H9 (cell line): ENCODE results near the gene YOD1. TPM values are rescaled to one million over a fixed set of nuclear protein-coding genes. Genes with fewer than 3 reads are reported as not detected.

Experiments used
- DNase-seq: peaks from one replicate; pipeline ENCODE4 v3.0.0-alpha.2; 2017
- H2AFZ ChIP-seq: one replicate; pipeline ENCODE4 v1.6.1; 2013; ENCODE audit warnings: mild to moderate bottlenecking, low read length, control low read depth, moderate library complexity
- H2AK5ac ChIP-seq: 2 replicates; pipeline ENCODE4 v1.6.1; 2013; ENCODE audit warnings: low read length, control low read depth, mixed read lengths; ENCODE audit not compliant: insufficient read length
- H2BK120ac ChIP-seq: one replicate; pipeline ENCODE4 v1.6.1; 2013; ENCODE audit warnings: low read depth, mild to moderate bottlenecking, low read length, control low read depth, inconsistent platforms; ENCODE audit not compliant: poor library complexity, severe bottlenecking
- H2BK12ac ChIP-seq: 2 replicates; pipeline ENCODE4 v1.6.1; 2013; ENCODE audit warnings: low read length, control low read depth, mixed read lengths, low read depth; ENCODE audit not compliant: insufficient read length
- H2BK15ac ChIP-seq: 2 replicates; pipeline ENCODE4 v1.6.1; 2013; ENCODE audit warnings: low read depth, low read length, control low read depth
- H2BK20ac ChIP-seq: one replicate; pipeline ENCODE4 v1.6.1; 2013; ENCODE audit warnings: low read depth, mild to moderate bottlenecking, low read length, control low read depth, inconsistent platforms; ENCODE audit not compliant: poor library complexity, severe bottlenecking
- H2BK5ac ChIP-seq: 2 replicates; pipeline ENCODE4 v1.6.1; 2013; ENCODE audit warnings: low read length, control low read depth, mixed read lengths; ENCODE audit not compliant: insufficient read length
- H3K14ac ChIP-seq: 2 replicates; pipeline ENCODE4 v1.6.1; 2013; ENCODE audit warnings: low read length, control low read depth; ENCODE audit not compliant: insufficient read depth
- H3K18ac ChIP-seq: 2 replicates; pipeline ENCODE4 v1.6.1; 2013; ENCODE audit warnings: low read depth, mild to moderate bottlenecking, mixed read lengths, low read length, control low read depth; ENCODE audit not compliant: insufficient read length
- H3K23ac ChIP-seq: 2 replicates; pipeline ENCODE4 v1.6.1; 2013; ENCODE audit warnings: low read length, control low read depth, mixed read lengths, low read depth; ENCODE audit not compliant: insufficient read length
- H3K23me2 ChIP-seq: 2 replicates; pipeline ENCODE4 v1.6.1; 2013; ENCODE audit warnings: low read depth, mild to moderate bottlenecking, mixed read lengths, low read length, control low read depth; ENCODE audit not compliant: insufficient read length, poor library complexity, severe bottlenecking
- H3K27ac ChIP-seq: 2 replicates; pipeline ENCODE4 v1.5.1; 2013; ENCODE audit warnings: low read length, control low read depth, mixed read lengths, low read depth; ENCODE audit not compliant: insufficient read length
- H3K27me3 ChIP-seq: 2 replicates; pipeline ENCODE4 v1.6.1; 2013; ENCODE audit warnings: low read length, control low read depth, inconsistent platforms; ENCODE audit not compliant: insufficient read depth
- H3K4ac ChIP-seq: 2 replicates; pipeline ENCODE4 v1.6.1; 2013; ENCODE audit warnings: low read depth, mild to moderate bottlenecking, control low read depth, inconsistent platforms, low read length, moderate library complexity
- H3K4me1 ChIP-seq: 2 replicates; pipeline ENCODE4 v1.6.1; 2013; ENCODE audit warnings: low read length, control low read depth, inconsistent platforms; ENCODE audit not compliant: insufficient read depth
- H3K4me2 ChIP-seq: 2 replicates; pipeline ENCODE4 v1.6.1; 2013; ENCODE audit warnings: low read length, control low read depth, mixed read lengths; ENCODE audit not compliant: insufficient read length, insufficient read depth
- H3K56ac ChIP-seq: 2 replicates; pipeline ENCODE4 v1.6.1; 2013; ENCODE audit warnings: low read depth, mild to moderate bottlenecking, mixed read lengths, low read length, control low read depth; ENCODE audit not compliant: insufficient read length
- H3K79me1 ChIP-seq: 2 replicates; pipeline ENCODE4 v1.6.1; 2013; ENCODE audit warnings: low read depth, mild to moderate bottlenecking, moderate library complexity, low read length, control low read depth, inconsistent platforms; ENCODE audit not compliant: insufficient read depth, poor library complexity, severe bottlenecking
- H3K79me2 ChIP-seq: 2 replicates; pipeline ENCODE4 v1.6.1; 2013; ENCODE audit warnings: low read length, control low read depth, inconsistent platforms; ENCODE audit not compliant: insufficient read depth
- H3K9ac ChIP-seq: 2 replicates; pipeline ENCODE4 v1.6.1; 2013; ENCODE audit warnings: low read length, control low read depth, mixed read lengths; ENCODE audit not compliant: insufficient read length; ENCODE audit errors: extremely low read depth
- H3K9me3 ChIP-seq: one replicate; pipeline ENCODE4 v1.6.1; 2013; ENCODE audit warnings: low read depth, low read length, inconsistent platforms; ENCODE audit not compliant: control insufficient read depth
- H3T11ph ChIP-seq: one replicate; pipeline ENCODE4 v1.6.1; 2013; ENCODE audit warnings: mild to moderate bottlenecking, low read length, control low read depth, inconsistent platforms
- H4K20me1 ChIP-seq: one replicate; pipeline ENCODE4 v1.6.1; 2013; ENCODE audit not compliant: control insufficient read depth, insufficient read length, insufficient read depth
- H4K5ac ChIP-seq: 2 replicates; pipeline ENCODE4 v1.6.1; 2013; ENCODE audit warnings: low read depth, mild to moderate bottlenecking, mixed read lengths, low read length, control low read depth; ENCODE audit not compliant: insufficient read length
- H4K8ac ChIP-seq: replicated peaks from 2 replicates; pipeline ENCODE4 v1.6.1; 2013; ENCODE audit warnings: low read length, control low read depth, mixed read lengths, low read depth; ENCODE audit not compliant: insufficient read length
- H4K91ac ChIP-seq: 2 replicates; pipeline ENCODE4 v1.6.1; 2013; ENCODE audit warnings: low read depth, mild to moderate bottlenecking, moderate library complexity, mixed read lengths, low read length, control low read depth; ENCODE audit not compliant: insufficient read length
- H3K27ac Mint-ChIP-seq, 3 experiments: 2 replicates in 2 of 3; 3 replicates in 1 of 3; pipeline ENCODE4 v1.8.0; 2020 to 2021; ENCODE audit warnings: mixed read lengths in 3 of 3, mild to moderate bottlenecking in 1 of 3, moderate library complexity in 1 of 3
- H3K27me3 Mint-ChIP-seq: 2 replicates; pipeline ENCODE4 v1.8.0; 2021; ENCODE audit warnings: low read depth, mild to moderate bottlenecking, moderate library complexity, mixed read lengths
- H3K36me3 Mint-ChIP-seq, 3 experiments: 2 replicates in 2 of 3; 3 replicates in 1 of 3; pipeline ENCODE4 v1.8.0; 2020 to 2021; ENCODE audit warnings: low read depth in 3 of 3, mixed read lengths in 3 of 3; ENCODE audit not compliant: insufficient read depth in 1 of 3
- H3K4me1 Mint-ChIP-seq, 2 experiments: 2 replicates each; pipeline ENCODE4 v1.8.0; 2020; ENCODE audit warnings: mixed read lengths in 2 of 2
- H3K4me3 Mint-ChIP-seq, 2 experiments: 2 replicates in 1 of 2; 3 replicates in 1 of 2; pipeline ENCODE4 v1.8.0; 2020 to 2021; ENCODE audit warnings: mild to moderate bottlenecking in 2 of 2, mixed read lengths in 2 of 2, moderate library complexity in 1 of 2
- H3K9me3 Mint-ChIP-seq, 2 experiments: 2 replicates in 1 of 2; 3 replicates in 1 of 2; pipeline ENCODE4 v1.8.0; 2020; ENCODE audit warnings: mild to moderate bottlenecking in 2 of 2, mixed read lengths in 2 of 2, moderate library complexity in 1 of 2
- WGBS: extraction: QIAGEN DNeasy Blood & Tissue Kit; methylation state at CpG from one replicate; pipeline ENCODE4 v1.1.7; 2013; ENCODE audit warnings: missing lambda C conversion rate, low lambda C conversion rate, mixed read lengths; ENCODE audit not compliant: insufficient read length; ENCODE audit errors: extremely low coverage; 5-methylcytosine and 5-hydroxymethylcytosine counted together
- total RNA-seq: library from RNA; stranded (reverse); gene quantifications from 2 replicates; pipeline ENCODE4 v1.2.1, GENCODE V29; 2021
- TF ChIP-seq, protein P1 (sequence below): fragments of 200-600 bp; sonication (generic); conservative IDR thresholded peaks from 3 replicates; pipeline ENCODE4 v1.8.0; 2021; ENCODE audit warnings: antibody characterized with exemption, mild to moderate bottlenecking

YOD1 gene
- total RNA-seq, 1 experiment from 2014 or later = 8.6 TPM

DNA sequence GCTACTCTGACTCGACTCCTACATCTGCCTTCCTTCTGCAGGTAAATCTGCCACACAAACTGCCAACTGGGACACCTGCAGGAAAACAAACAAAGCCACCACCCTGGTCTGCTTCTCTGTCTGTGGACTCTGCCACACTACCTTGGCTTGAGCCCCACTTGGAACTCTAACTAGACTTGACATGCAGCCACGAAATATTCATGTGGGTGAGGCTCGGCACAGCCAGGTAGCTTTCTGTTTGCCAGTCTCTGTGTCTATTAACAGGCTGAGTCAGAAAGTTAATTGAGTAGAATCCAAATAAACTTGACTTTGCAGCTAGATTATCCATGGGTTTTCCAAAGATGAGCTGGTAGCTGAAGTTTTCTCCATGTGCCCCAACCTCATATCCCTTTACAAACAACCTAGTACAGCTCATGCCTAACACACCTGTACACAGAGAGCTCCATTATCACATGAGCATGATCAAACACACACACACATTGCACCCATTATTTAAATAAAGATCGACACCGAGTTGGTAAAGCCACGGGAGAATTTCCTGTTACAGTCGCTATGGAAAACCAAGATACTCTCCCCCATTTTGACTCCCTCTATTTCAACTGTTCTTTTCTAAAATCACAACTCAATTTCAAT lies 19.3 kb downstream of the YOD1 start:
- no peak for DNase-seq
- no peak overlapping the region for H3K4ac ChIP-seq
- no peaks in the 10 kb centered on the region for H3K9me3 ChIP-seq
- H2BK120ac ChIP-seq = no peak overlapping the region
- no peak overlapping the region for H3K23ac ChIP-seq
- no peak overlapping the region for H4K8ac ChIP-seq
- no peaks in the 10 kb centered on the region for H3K23me2 ChIP-seq
- H3K14ac ChIP-seq = no peak overlapping the region
- Mint-ChIP-seq H3K9me3 (no peaks in the 10 kb centered on the region), H3K27me3 (no peaks in the 10 kb centered on the region), H3K36me3 (no peaks in the 10 kb centered on the region; a peak in 1 of 7 replicates), H3K27ac (peak overlapping the region; percentile 11 to 80 (median 40); a peak in 5 of 7 replicates), H3K4me1 (peaks cover 44 to 50% of the 10 kb centered on the region in 2 experiments), H3K4me3 (peak overlapping the region in 1 of 2 experiments; percentile 66; a peak in 3 of 5 replicates)
- TF ChIP-seq, protein P1, sequence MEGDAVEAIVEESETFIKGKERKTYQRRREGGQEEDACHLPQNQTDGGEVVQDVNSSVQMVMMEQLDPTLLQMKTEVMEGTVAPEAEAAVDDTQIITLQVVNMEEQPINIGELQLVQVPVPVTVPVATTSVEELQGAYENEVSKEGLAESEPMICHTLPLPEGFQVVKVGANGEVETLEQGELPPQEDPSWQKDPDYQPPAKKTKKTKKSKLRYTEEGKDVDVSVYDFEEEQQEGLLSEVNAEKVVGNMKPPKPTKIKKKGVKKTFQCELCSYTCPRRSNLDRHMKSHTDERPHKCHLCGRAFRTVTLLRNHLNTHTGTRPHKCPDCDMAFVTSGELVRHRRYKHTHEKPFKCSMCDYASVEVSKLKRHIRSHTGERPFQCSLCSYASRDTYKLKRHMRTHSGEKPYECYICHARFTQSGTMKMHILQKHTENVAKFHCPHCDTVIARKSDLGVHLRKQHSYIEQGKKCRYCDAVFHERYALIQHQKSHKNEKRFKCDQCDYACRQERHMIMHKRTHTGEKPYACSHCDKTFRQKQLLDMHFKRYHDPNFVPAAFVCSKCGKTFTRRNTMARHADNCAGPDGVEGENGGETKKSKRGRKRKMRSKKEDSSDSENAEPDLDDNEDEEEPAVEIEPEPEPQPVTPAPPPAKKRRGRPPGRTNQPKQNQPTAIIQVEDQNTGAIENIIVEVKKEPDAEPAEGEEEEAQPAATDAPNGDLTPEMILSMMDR = no peak
- WGBS = no CpG with 5 or more reads among the region's 7 CpGs
- no peak overlapping the region for H3K27ac ChIP-seq
- no peak overlapping the region for H2BK20ac ChIP-seq
- H3K4me2 ChIP-seq = peak overlapping the region; percentile 20
- no peak overlapping the region for H3T11ph ChIP-seq
- peaks cover 20% of the 10 kb centered on the region for H3K4me1 ChIP-seq
- no peak overlapping the region for H3K56ac ChIP-seq
- H3K9ac ChIP-seq = no peak overlapping the region
- H2AFZ ChIP-seq = no peak overlapping the region
- H4K91ac ChIP-seq = no peak overlapping the region
- no peak overlapping the region for H2BK12ac ChIP-seq
- H2BK5ac ChIP-seq = no peak overlapping the region
- H3K18ac ChIP-seq = no peak overlapping the region
- H4K5ac ChIP-seq = no peak overlapping the region
- H3K27me3 ChIP-seq = no peaks in the 10 kb centered on the region
- no peak overlapping the region for H2AK5ac ChIP-seq
- H3K79me1 ChIP-seq = no peaks in the 10 kb centered on the region
- no peaks in the 10 kb centered on the region for H4K20me1 ChIP-seq
- H3K79me2 ChIP-seq = no peaks in the 10 kb centered on the region; the same call in 1 of the 2 replicates
- no peak overlapping the region for H2BK15ac ChIP-seq
